Transverse colon (tissue), 4 donors: ENCODE results near the gene PEAR1.

Experiments used
- EP300 ChIP-seq: sonication (generic); formaldehyde crosslinking; IDR thresholded peaks from one replicate; pipeline ENCODE4 v1.6.1; 2017; ENCODE audit warnings: antibody characterized with exemption, low read depth
- POLR2AphosphoS5 ChIP-seq, 3 donors: sonication (generic); formaldehyde crosslinking; IDR thresholded peaks; one replicate each; pipeline ENCODE4 v1.6.1; 2016; ENCODE audit warnings: antibody characterized with exemption in 3 of 3
- TF ChIP-seq, protein P1 (sequence below), 5 experiments: fragments of 200-600 bp in 3 of 5; fragments of 450-650 bp in 2 of 5; sonication (generic) in 3 of 5; IDR thresholded peaks; 1 replicate in 2 of 5; 2 replicates in 3 of 5; pipeline ENCODE4 v1.5.1; 2016 to 2017; ENCODE audit warnings: antibody characterized with exemption in 5 of 5, inconsistent platforms in 3 of 5, mild to moderate bottlenecking in 2 of 5, moderate library complexity in 1 of 5

- TF ChIP-seq, protein P1, sequence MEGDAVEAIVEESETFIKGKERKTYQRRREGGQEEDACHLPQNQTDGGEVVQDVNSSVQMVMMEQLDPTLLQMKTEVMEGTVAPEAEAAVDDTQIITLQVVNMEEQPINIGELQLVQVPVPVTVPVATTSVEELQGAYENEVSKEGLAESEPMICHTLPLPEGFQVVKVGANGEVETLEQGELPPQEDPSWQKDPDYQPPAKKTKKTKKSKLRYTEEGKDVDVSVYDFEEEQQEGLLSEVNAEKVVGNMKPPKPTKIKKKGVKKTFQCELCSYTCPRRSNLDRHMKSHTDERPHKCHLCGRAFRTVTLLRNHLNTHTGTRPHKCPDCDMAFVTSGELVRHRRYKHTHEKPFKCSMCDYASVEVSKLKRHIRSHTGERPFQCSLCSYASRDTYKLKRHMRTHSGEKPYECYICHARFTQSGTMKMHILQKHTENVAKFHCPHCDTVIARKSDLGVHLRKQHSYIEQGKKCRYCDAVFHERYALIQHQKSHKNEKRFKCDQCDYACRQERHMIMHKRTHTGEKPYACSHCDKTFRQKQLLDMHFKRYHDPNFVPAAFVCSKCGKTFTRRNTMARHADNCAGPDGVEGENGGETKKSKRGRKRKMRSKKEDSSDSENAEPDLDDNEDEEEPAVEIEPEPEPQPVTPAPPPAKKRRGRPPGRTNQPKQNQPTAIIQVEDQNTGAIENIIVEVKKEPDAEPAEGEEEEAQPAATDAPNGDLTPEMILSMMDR (IDR thresholded peaks at IDR 0.05): no peak
- TF ChIP-seq POLR2AphosphoS5 (IDR thresholded peaks at IDR 0.05) (peak in 1 of 3 donors; percentile 43), EP300 (no peak)
Observed at GRCh38 chr1:156893048-156893953, at the start of gene PEAR1.
